CD14-positive monocyte (primary cell): Measurements from ENCODE around the gene SLFN5. TPM values are rescaled to one million over a fixed set of nuclear protein-coding genes. Genes with fewer than 3 reads are reported as not detected.

ENCODE experiments used
- DNase-seq, 3 donors: peaks; one replicate each; pipeline ENCODE4 v3.0.0-alpha.2; 2011 to 2022
- H2AFZ ChIP-seq: 2 replicates; pipeline ENCODE4 v1.6.0; 2012; ENCODE audit warnings: mild to moderate bottlenecking, low read depth, low read length, inconsistent platforms; ENCODE audit not compliant: insufficient read depth, poor library complexity, severe bottlenecking
- H3K27ac ChIP-seq, 2 donors: 1 replicate in 1 of 2; 2 replicates in 1 of 2; pipeline ENCODE4 v1.5.1; 2012 to 2013; ENCODE audit warnings: low read length in 2 of 2, control low read depth in 1 of 2, inconsistent platforms in 1 of 2, low read depth in 1 of 2, mild to moderate bottlenecking in 1 of 2
- H3K27me3 ChIP-seq, 2 donors: one replicate each; pipeline versions ENCODE4 v1.6.0 to v1.6.1; 2011 to 2013; ENCODE audit warnings: low read length in 2 of 2; ENCODE audit not compliant: control insufficient read depth in 2 of 2, insufficient read depth in 2 of 2
- H3K36me3 ChIP-seq, 2 donors: replicated peaks in 1 of 2; 1 replicate in 1 of 2; 2 replicates in 1 of 2; pipeline versions ENCODE4 v1.5.1 to v1.6.1; 2012 to 2013; ENCODE audit warnings: low read length in 2 of 2, control low read depth in 1 of 2, inconsistent platforms in 1 of 2, mild to moderate bottlenecking in 1 of 2; ENCODE audit not compliant: insufficient read depth in 2 of 2, control insufficient read depth in 1 of 2
- H3K4me1 ChIP-seq, 2 donors: 1 replicate in 1 of 2; 2 replicates in 1 of 2; pipeline versions ENCODE4 v1.5.1 to v1.6.1; 2012 to 2013; ENCODE audit warnings: low read length in 2 of 2, control low read depth in 1 of 2, inconsistent platforms in 1 of 2, mild to moderate bottlenecking in 1 of 2, moderate library complexity in 1 of 2; ENCODE audit not compliant: insufficient read depth in 2 of 2, control insufficient read depth in 1 of 2
- H3K4me2 ChIP-seq: replicated peaks from 2 replicates; pipeline ENCODE3; 2012; ENCODE audit warnings: low read length, moderate library complexity, mild to moderate bottlenecking; ENCODE audit not compliant: poor library complexity, severe bottlenecking; ENCODE audit errors: extremely low read depth
- H3K4me3 ChIP-seq, 3 experiments: fragments of 200-600 bp in 1 of 3; sonication (generic) in 1 of 3; replicated peaks in 1 of 3; 1 replicate in 2 of 3; 2 replicates in 1 of 3; pipeline ENCODE4 v1.5.1; 2011 to 2013; ENCODE audit warnings: low read length in 3 of 3, mild to moderate bottlenecking in 3 of 3, control low read depth in 2 of 3, low read depth in 2 of 3, inconsistent platforms in 1 of 3, moderate library complexity in 1 of 3
- H3K79me2 ChIP-seq: 2 replicates; pipeline ENCODE4 v1.6.0; 2012; ENCODE audit warnings: mild to moderate bottlenecking, control low read depth, inconsistent platforms, low read length, moderate library complexity; ENCODE audit not compliant: insufficient read depth
- H3K9ac ChIP-seq: 2 replicates; pipeline ENCODE4 v1.6.0; 2017; ENCODE audit warnings: low read length, mild to moderate bottlenecking; ENCODE audit not compliant: insufficient read depth, poor library complexity, severe bottlenecking
- H3K9me3 ChIP-seq, 2 donors: replicated peaks in 1 of 2; 1 replicate in 1 of 2; 2 replicates in 1 of 2; pipeline versions ENCODE4 v1.5.1 to v1.6.1; 2012 to 2013; ENCODE audit warnings: low read length in 2 of 2, control low read depth in 1 of 2; ENCODE audit not compliant: control insufficient read depth in 1 of 2, insufficient read depth in 1 of 2
- H4K20me1 ChIP-seq: 2 replicates; pipeline ENCODE4 v1.6.0; 2012; ENCODE audit warnings: mild to moderate bottlenecking, low read length, control low read depth, moderate library complexity; ENCODE audit not compliant: insufficient read depth
- H3K27ac Mint-ChIP-seq, 7 donors: one replicate each; pipeline ENCODE4 v1.8.0; 2020; ENCODE audit warnings: mild to moderate bottlenecking in 7 of 7, mixed read lengths in 7 of 7, moderate library complexity in 6 of 7, inconsistent platforms in 2 of 7
- H3K27me3 Mint-ChIP-seq, 3 donors: one replicate each; pipeline ENCODE4 v1.8.0; 2021 to 2022; ENCODE audit warnings: low read depth in 3 of 3, mild to moderate bottlenecking in 3 of 3, mixed read lengths in 3 of 3, moderate library complexity in 3 of 3, inconsistent platforms in 1 of 3
- H3K36me3 Mint-ChIP-seq, 2 donors: one replicate each; pipeline ENCODE4 v1.8.0; 2020; ENCODE audit warnings: mixed read lengths in 2 of 2, inconsistent platforms in 1 of 2, mild to moderate bottlenecking in 1 of 2
- H3K4me1 Mint-ChIP-seq: one replicate; pipeline ENCODE4 v1.8.0; 2020; ENCODE audit warnings: mild to moderate bottlenecking, mixed read lengths
- H3K4me3 Mint-ChIP-seq, 2 donors: one replicate each; pipeline ENCODE4 v1.8.0; 2020; ENCODE audit warnings: mild to moderate bottlenecking in 2 of 2, mixed read lengths in 2 of 2, moderate library complexity in 1 of 2
- H3K9me3 Mint-ChIP-seq, 7 donors: one replicate each; pipeline ENCODE4 v1.8.0; 2020 to 2022; ENCODE audit warnings: mixed read lengths in 7 of 7, mild to moderate bottlenecking in 6 of 7, moderate library complexity in 6 of 7, inconsistent platforms in 2 of 7
- CTCF ChIP-seq: fragments of 200-600 bp; IDR thresholded peaks from one replicate; pipeline ENCODE4 v1.8.0; 2022; ENCODE audit warnings: antibody characterized with exemption, mild to moderate bottlenecking
- WGBS: methylation state at CpG from one replicate; pipeline ENCODE4 v1.1.5; 2013; ENCODE audit warnings: missing lambda C conversion rate; ENCODE audit not compliant: insufficient coverage; 5-methylcytosine and 5-hydroxymethylcytosine counted together
- intact Hi-C, 2 donors: fragments of 100-400 bp; cut with micrococcal nuclease; formaldehyde crosslinking; loops; one replicate each; pipeline versions ENCODE4 v1.15.0 to v1.15.1; 2023
- polyA plus RNA-seq, 3 donors: library from polyadenylated mRNA; depleted of rRNA in 1 of 3; unstranded in 2 of 3; stranded (reverse) in 1 of 3; fragments of 300-500 nt in 2 of 3; fragments of >200 nt in 1 of 3; fragmentation: Illumina TruSeq in 2 of 3; gene quantifications; 1 replicate in 2 of 3; 2 replicates in 1 of 3; pipeline ENCODE4 v1.2.3, GENCODE V29; 2012 to 2021

The SLFN5 gene
- polyA plus RNA-seq, 3 donors = 2.9 to 8.8 (median 5.3) TPM

- peaks cover 28% of the 10 kb centered on the region for H3K79me2 ChIP-seq
- Mint-ChIP-seq H3K27me3 (peaks cover 9 to 15% (median 12%) of the 10 kb centered on the region in 3 donors), H3K36me3 (peaks cover 4 to 8% of the 10 kb centered on the region in 2 donors), H3K4me1 (peaks cover 37% of the 10 kb centered on the region), H3K27ac (peak overlapping the region in 6 of 7 donors; percentile 74 to 99 (median 97)), H3K4me3 (peak overlapping the region; percentile 95 to 97), H3K9me3 (no peaks in the 10 kb centered on the region)
- peak overlapping the region; percentile 94 to 97 for H3K27ac ChIP-seq
- no peaks in the 10 kb centered on the region for H3K36me3 ChIP-seq
- no peak for DNase-seq
- no peaks in the 10 kb centered on the region for H3K27me3 ChIP-seq
- peaks cover 22% of the 10 kb centered on the region for H4K20me1 ChIP-seq
- peak overlapping the region; percentile 85 for H3K4me2 ChIP-seq
- H3K9me3 ChIP-seq = no peaks in the 10 kb centered on the region
- H2AFZ ChIP-seq = peak overlapping the region; percentile 77
- intact Hi-C loops = loop anchor here in 1 of 2 donors (5.0 kb wide), 2 partner anchors 54 to 301 kb away; no protein-coding TSS in a partner anchor
- H3K4me1 ChIP-seq = peaks cover 30 to 46% of the 10 kb centered on the region in 2 donors
- H3K4me3 ChIP-seq = peak overlapping the region in 2 of 3 experiments; percentile 86 to 94
- TF ChIP-seq CTCF = no peak
- peak overlapping the region; percentile 92 for H3K9ac ChIP-seq
- 90% methylated on average over 17 of the region's 19 CpGs for WGBS
Observed at GRCh38 chr17:35241520-35241919, 1.4 kb upstream of the SLFN5 start.

GRCh38 chr17:35242158-35242804 lies 591 bp upstream of the SLFN5 start:
- peak; percentile 29 for TF ChIP-seq CTCF
- peak overlapping the region; percentile 94 to 97 for H3K27ac ChIP-seq
- H3K36me3 Mint-ChIP-seq = peaks cover 8 to 13% of the 10 kb centered on the region in 2 donors
- no peaks in the 10 kb centered on the region for H3K27me3 ChIP-seq
- H3K4me1 ChIP-seq = peaks cover 30 to 46% of the 10 kb centered on the region in 2 donors
- H3K27me3 Mint-ChIP-seq = peaks cover 11 to 16% (median 12%) of the 10 kb centered on the region in 3 donors
- peak; percentile 72 to 76 (median 76) for DNase-seq
- peaks cover 22% of the 10 kb centered on the region for H4K20me1 ChIP-seq
- H3K9me3 Mint-ChIP-seq = no peaks in the 10 kb centered on the region
- peak overlapping the region; percentile 77 to 94 (median 86) for H3K4me3 ChIP-seq
- peaks cover 31% of the 10 kb centered on the region for H3K79me2 ChIP-seq
- peak overlapping the region; percentile 92 for H3K9ac ChIP-seq
- no peaks in the 10 kb centered on the region for H3K9me3 ChIP-seq
- H3K4me2 ChIP-seq = peak overlapping the region; percentile 85
- H3K27ac Mint-ChIP-seq = peak overlapping the region; percentile 95 to 99 (median 97)
- WGBS = 2% methylated on average over 31 of the region's 43 CpGs
- intact Hi-C loops = loop anchor here in 1 of 2 donors (5.0 kb wide), 2 partner anchors 55 to 300 kb away; no protein-coding TSS in a partner anchor
- H3K4me1 Mint-ChIP-seq = peaks cover 40% of the 10 kb centered on the region
- H3K36me3 ChIP-seq = peaks cover 0 to 2% of the 10 kb centered on the region in 2 donors
- peak overlapping the region; percentile 77 for H2AFZ ChIP-seq
- peak overlapping the region; percentile 95 to 97 for H3K4me3 Mint-ChIP-seq
